Kidney epithelial cell (primary cell): Measurements from ENCODE around the gene TM9SF1. TPM values are rescaled to one million over a fixed set of nuclear protein-coding genes. Genes with fewer than 3 reads are reported as not detected.

ENCODE experiments used
- DNase-seq: peaks from one replicate; pipeline ENCODE4 v3.0.0-alpha.2; 2010; ENCODE audit warnings: low read depth
- H3K27me3 ChIP-seq: 2 replicates; pipeline ENCODE4 v1.6.0; 2011; ENCODE audit warnings: low read length; ENCODE audit not compliant: control insufficient read depth, insufficient read depth
- H3K36me3 ChIP-seq: 2 replicates; pipeline ENCODE4 v1.5.1; 2011; ENCODE audit warnings: low read length; ENCODE audit not compliant: control insufficient read depth, insufficient read depth
- H3K4me3 ChIP-seq: 2 replicates; pipeline ENCODE4 v1.5.1; 2011; ENCODE audit warnings: low read depth, mild to moderate bottlenecking, control low read depth, low read length
- CTCF ChIP-seq: IDR thresholded peaks from 2 replicates; pipeline ENCODE4 v1.5.1; 2011; ENCODE audit warnings: mild to moderate bottlenecking, moderate library complexity, low read length, control low read depth, inconsistent platforms; ENCODE audit not compliant: insufficient read depth, poor library complexity, severe bottlenecking
- total RNA-seq: library from RNA; depleted of rRNA; stranded (reverse); fragments of >200 nt; gene quantifications from 2 replicates; pipeline ENCODE4 v1.2.3, GENCODE V29; 2015

Gene TM9SF1
- total RNA-seq, 1 donor from 2014 or later, result 55.6 TPM

GRCh38 chr14:24238123-24238522 is 42.9 kb upstream of the TM9SF1 start:
- Histone ChIP-seq H3K36me3 (peaks cover 12% of the 10 kb centered on the region), H3K4me3 (no peak overlapping the region), H3K27me3 (no peaks in the 10 kb centered on the region)
- no peak for DNase-seq
- TF ChIP-seq CTCF, result no peak

- Histone ChIP-seq H3K36me3 (peaks cover 12% of the 10 kb centered on the region), H3K27me3 (no peaks in the 10 kb centered on the region), H3K4me3 (no peak overlapping the region)
- TF ChIP-seq CTCF, result no peak
- DNase-seq, result no peak
Observed at GRCh38 chr14:24237463-24237955, 42.3 kb upstream of the TM9SF1 start.

- no peak for TF ChIP-seq CTCF
Observed at GRCh38 chr14:24236689-24237462, 41.6 kb upstream of the TM9SF1 start.

GRCh38 chr14:24235804-24236688 is 40.8 kb upstream of the TM9SF1 start:
- Histone ChIP-seq H3K4me3 (no peak overlapping the region), H3K36me3 (peaks cover 12% of the 10 kb centered on the region), H3K27me3 (no peaks in the 10 kb centered on the region)
- no peak for DNase-seq
- no peak for TF ChIP-seq CTCF

More at GRCh38 chr14:24236689-24237462, 41.6 kb upstream of the TM9SF1 start:
- no peak for DNase-seq
- Histone ChIP-seq H3K27me3 (no peaks in the 10 kb centered on the region), H3K36me3 (peaks cover 12% of the 10 kb centered on the region), H3K4me3 (no peak overlapping the region)

GRCh38 chr14:24234095-24235005 is 39.1 kb upstream of the TM9SF1 start:
- Histone ChIP-seq H3K27me3 (no peaks in the 10 kb centered on the region), H3K4me3 (no peak overlapping the region), H3K36me3 (peaks cover 2% of the 10 kb centered on the region)
- TF ChIP-seq CTCF, result no peak
- DNase-seq, result no peak
